Amniotic stem cell (primary cell): ENCODE data around the gene INVS.
"Not testable (repeated sequence)": the region's sequence is repeated elsewhere in the genome, so short reads cannot be mapped to it uniquely, and the experiment has no call there.

ENCODE experiments used
- DNase-seq: peaks from one replicate; lab custom pipeline; 2025; lab: John Stamatoyannopoulos, UW

INVS gene

GRCh38 chr9:100083448-100084127 lies 15.5 kb upstream of the INVS start:
- no peak for DNase-seq

- DNase-seq: no peak
Measured at GRCh38 chr9:100084128-100084453, 15.0 kb upstream of the INVS start.

GRCh38 chr9:100084734-100085133 lies 14.3 kb upstream of the INVS start:
- no peak for DNase-seq

GRCh38 chr9:100086097-100086635 lies 12.9 kb upstream of the INVS start:
- DNase-seq: no peak

GRCh38 chr9:100087218-100087617 lies 11.8 kb upstream of the INVS start:
- DNase-seq: no peak

GRCh38 chr9:100088202-100088601 lies 10.8 kb upstream of the INVS start:
- no peak for DNase-seq

- DNase-seq: no peak
Measured at GRCh38 chr9:100090880-100091279, 8.2 kb upstream of the INVS start.

GRCh38 chr9:100091650-100092049 lies 7.4 kb upstream of the INVS start:
- no peak for DNase-seq

- no peak for DNase-seq
Measured at GRCh38 chr9:100092066-100092465, 7.0 kb upstream of the INVS start.

GRCh38 chr9:100094411-100094810 lies 4.6 kb upstream of the INVS start:
- not testable (repeated sequence) for DNase-seq

- no peak for DNase-seq
Measured at GRCh38 chr9:100096378-100096916, 2.6 kb upstream of the INVS start.

GRCh38 chr9:100098046-100098886 lies 777 bp upstream of the INVS start:
- DNase-seq: peak; percentile 23

GRCh38 chr9:100099722-100100042 lies 639 bp downstream of the INVS start:
- DNase-seq: no peak

GRCh38 chr9:100100146-100100667 lies 1.2 kb downstream of the INVS start:
- DNase-seq: no peak

- DNase-seq: no peak
Measured at GRCh38 chr9:100101608-100102007, 2.6 kb downstream of the INVS start.

- DNase-seq: no peak
Measured at GRCh38 chr9:100104314-100104713, 5.3 kb downstream of the INVS start.

GRCh38 chr9:100105861-100106260 lies 6.8 kb downstream of the INVS start:
- no peak for DNase-seq

GRCh38 chr9:100106616-100107015 lies 7.6 kb downstream of the INVS start:
- no peak for DNase-seq

- DNase-seq: no peak
Measured at GRCh38 chr9:100108559-100108958, 9.5 kb downstream of the INVS start.

GRCh38 chr9:100111235-100111634 lies 12.2 kb downstream of the INVS start:
- peak; percentile 92 for DNase-seq

GRCh38 chr9:100112677-100113336 lies 13.8 kb downstream of the INVS start:
- DNase-seq: no peak

GRCh38 chr9:100117316-100117715 lies 18.3 kb downstream of the INVS start:
- DNase-seq: no peak
